GM18507 (cell line): ENCODE measurements around the gene PKMYT1.

Experiments
- DNase-seq: peaks from one replicate; pipeline ENCODE4 v3.0.0; 2011; ENCODE audit warnings: low read depth; ENCODE audit not compliant: insufficient read length; ENCODE audit errors: extremely low spot score
- FAIRE-seq: peaks from 2 replicates; lab custom pipeline; 2011; peaks lifted over from hg19 to GRCh38; lab: Jason Lieb, UNC

Gene PKMYT1

DNA sequence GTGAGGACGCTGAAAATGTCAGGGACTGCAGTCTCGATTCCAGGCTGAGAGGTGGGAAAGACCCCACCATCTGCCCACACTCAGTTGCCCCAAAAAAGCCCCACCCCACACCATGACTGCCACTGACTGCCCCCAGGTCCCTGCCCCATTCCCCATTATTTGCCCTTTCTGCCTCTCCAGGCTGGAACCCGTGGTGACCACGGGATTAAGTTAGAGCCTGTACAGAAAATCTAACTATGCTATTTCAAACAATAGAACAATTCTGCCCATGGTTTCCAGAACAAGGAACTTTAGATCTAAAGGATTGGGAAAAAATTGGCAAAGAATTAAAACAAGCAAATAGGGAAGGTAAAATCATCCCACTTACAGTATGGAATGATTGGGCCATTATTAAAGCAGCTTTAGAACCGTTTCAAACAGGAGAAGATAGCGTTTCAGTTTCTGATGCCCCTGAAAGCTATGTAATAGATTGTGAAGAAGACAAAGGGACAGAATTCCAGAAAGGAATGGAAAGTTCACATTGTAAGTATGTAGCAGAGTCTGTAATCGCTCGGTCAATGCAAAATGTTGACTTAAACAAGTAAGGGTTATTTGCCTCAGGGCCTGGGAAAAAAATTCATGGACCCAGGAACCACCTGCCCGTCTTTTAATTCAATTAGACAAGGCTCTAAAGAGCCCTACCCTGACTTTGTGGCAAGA lies 54.1 kb downstream of the PKMYT1 start:
- FAIRE-seq (no peak), DNase-seq (no peak)

- DNase-seq, result no peak
- FAIRE-seq, result no peak
Observed at GRCh38 chr16:2924901-2925755, 55.1 kb downstream of the PKMYT1 start.

DNA sequence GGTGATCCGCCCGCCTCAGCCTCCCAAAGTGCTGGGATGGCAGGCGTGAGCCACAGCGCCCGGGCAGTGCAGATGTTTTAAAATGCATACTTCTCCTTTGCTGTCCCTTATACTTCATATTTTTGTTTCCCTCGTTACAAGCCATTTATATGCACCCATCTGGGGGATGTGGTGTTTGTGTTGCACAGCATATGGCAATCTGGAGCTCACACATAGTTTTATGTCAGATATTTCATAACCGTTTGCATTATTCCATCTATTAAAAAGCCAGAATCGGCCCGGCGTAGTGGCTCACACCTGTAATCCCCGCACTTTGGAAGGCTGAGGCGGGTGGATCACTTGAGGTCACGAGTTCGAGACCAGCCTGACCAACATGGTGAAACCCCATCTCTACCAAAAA lies 56.8 kb downstream of the PKMYT1 start:
- FAIRE-seq (no peak), DNase-seq (no peak)
